GM23248 (cell line): ENCODE measurements around the gene SLC5A11. TPM values are rescaled to one million over a fixed set of nuclear protein-coding genes. Genes with fewer than 3 reads are reported as not detected.

Source experiments
- DNase-seq: peaks from one replicate; pipeline ENCODE4 v3.0.0-alpha.2; 2015
- H2AFZ ChIP-seq: fragments of 200-600 bp; sonication (generic); 2 replicates; pipeline ENCODE4 v1.6.1; 2016; ENCODE audit warnings: antibody characterized with exemption
- H3F3A ChIP-seq: fragments of 200-600 bp; sonication (generic); 2 replicates; pipeline ENCODE4 v1.6.1; 2016; ENCODE audit warnings: mild to moderate bottlenecking, antibody characterized with exemption, mixed run types; ENCODE audit not compliant: insufficient read depth
- H3K27ac ChIP-seq: fragments of 200-600 bp; sonication (generic); 2 replicates; pipeline ENCODE4 v1.5.1; 2016; ENCODE audit warnings: mild to moderate bottlenecking
- H3K27me3 ChIP-seq: fragments of 200-600 bp; sonication (generic); replicated peaks from 2 replicates; pipeline ENCODE4 v1.6.1; 2016; ENCODE audit warnings: mild to moderate bottlenecking; ENCODE audit not compliant: insufficient read depth
- H3K36me3 ChIP-seq: fragments of 200-600 bp; sonication (generic); 2 replicates; pipeline ENCODE4 v1.6.1; 2016; ENCODE audit warnings: low read depth, mild to moderate bottlenecking
- H3K4me1 ChIP-seq: fragments of 200-600 bp; sonication (generic); 2 replicates; pipeline ENCODE4 v1.6.1; 2016; ENCODE audit warnings: mild to moderate bottlenecking; ENCODE audit not compliant: insufficient read depth
- H3K4me2 ChIP-seq: fragments of 200-600 bp; sonication (generic); one replicate; pipeline ENCODE4 v1.6.1; 2016; ENCODE audit warnings: mild to moderate bottlenecking; ENCODE audit not compliant: unreplicated experiment
- H3K4me3 ChIP-seq: fragments of 200-600 bp; sonication (generic); 2 replicates; pipeline ENCODE4 v1.5.1; 2016; ENCODE audit warnings: mild to moderate bottlenecking
- H3K79me2 ChIP-seq: fragments of 200-600 bp; sonication (generic); 2 replicates; pipeline ENCODE4 v1.6.1; 2016; ENCODE audit warnings: mild to moderate bottlenecking; ENCODE audit not compliant: insufficient read depth
- H3K9ac ChIP-seq: fragments of 200-600 bp; sonication (generic); 2 replicates; pipeline ENCODE4 v1.6.1; 2016; ENCODE audit warnings: mild to moderate bottlenecking
- H3K9me2 ChIP-seq: fragments of 200-600 bp; sonication (generic); 2 replicates; pipeline ENCODE4 v1.6.1; 2016; ENCODE audit warnings: mixed run types, mild to moderate bottlenecking, moderate library complexity; ENCODE audit not compliant: insufficient read depth
- H3K9me3 ChIP-seq: fragments of 200-600 bp; sonication (generic); one replicate; pipeline ENCODE4 v1.6.1; 2017; ENCODE audit warnings: low read depth
- H4K20me1 ChIP-seq: fragments of 200-600 bp; sonication (generic); 2 replicates; pipeline ENCODE4 v1.6.0; 2016; ENCODE audit not compliant: insufficient read depth
- EZH2 ChIP-seq: fragments of 200-600 bp; sonication (generic); IDR thresholded peaks from 2 replicates; pipeline ENCODE4 v1.6.1; 2018; ENCODE audit warnings: antibody characterized with exemption, mild to moderate bottlenecking; ENCODE audit not compliant: insufficient read depth, poor library complexity, severe bottlenecking
- EZH2phosphoT487 ChIP-seq: fragments of 200-600 bp; sonication (generic); IDR thresholded peaks from 2 replicates; pipeline ENCODE4 v1.6.1; 2018; ENCODE audit warnings: antibody characterized with exemption, moderate library complexity, mild to moderate bottlenecking, low read depth; ENCODE audit not compliant: insufficient read depth
- WGBS, 2 experiments: methylation state at CpG; one replicate each; pipeline ENCODE4 v1.1.6; 2015 to 2017; ENCODE audit warnings: low lambda C conversion rate in 2 of 2, low coverage in 1 of 2; ENCODE audit errors: missing lambda C conversion rate in 2 of 2; 5-methylcytosine and 5-hydroxymethylcytosine counted together
- in situ Hi-C: fragments of 300-500 bp; cut with MboI; formaldehyde crosslinking; loops from 2 replicates; pipeline ENCODE4 v1.15.0; 2020
- polyA plus RNA-seq: library from polyadenylated mRNA; unstranded; fragments of >200 nt; fragmentation: Nextera tagmentation; extraction: Ambion mirVana; gene quantifications from 2 replicates; pipeline ENCODE4 v1.2.1, GENCODE V29; 2016
- total RNA-seq: library from RNA; depleted of rRNA; stranded (reverse); fragments of >200 nt; shearing (Covaris generic); gene quantifications from 2 replicates; pipeline ENCODE4 v1.2.3, GENCODE V29; 2014; rRNA removed

Gene SLC5A11
- total and polyA plus RNA-seq, 2 experiments from 2014 or later = not detected

GRCh38 chr16:24953721-24954120 is 108.0 kb downstream of the SLC5A11 start:
- H3K79me2 ChIP-seq = no peaks in the 10 kb centered on the region
- no peak overlapping the region for H3K27ac ChIP-seq
- TF ChIP-seq EZH2 (no peak), EZH2phosphoT487 (no peak)
- H3K9me2 ChIP-seq = no peaks in the 10 kb centered on the region
- H3K4me3 ChIP-seq = no peak overlapping the region
- H4K20me1 ChIP-seq = no peaks in the 10 kb centered on the region
- H3K36me3 ChIP-seq = peaks cover 40% of the 10 kb centered on the region
- no peak overlapping the region for H3K4me2 ChIP-seq
- no peak overlapping the region for H2AFZ ChIP-seq
- H3K9me3 ChIP-seq = no peaks in the 10 kb centered on the region
- no peak overlapping the region for H3K9ac ChIP-seq
- no peaks in the 10 kb centered on the region for H3F3A ChIP-seq
- in situ Hi-C loops = no loop called here
- WGBS, 2 experiments = 98% methylated on average over 5 of the region's 5 CpGs
- no peaks in the 10 kb centered on the region for H3K27me3 ChIP-seq
- DNase-seq = no peak
- peaks cover 6% of the 10 kb centered on the region for H3K4me1 ChIP-seq

- TF ChIP-seq EZH2 (no peak), EZH2phosphoT487 (no peak)
- peaks cover 6% of the 10 kb centered on the region for H3K4me1 ChIP-seq
- WGBS, 2 experiments = 98 to 99% methylated on average over 4 of the region's 4 CpGs
- H3F3A ChIP-seq = no peaks in the 10 kb centered on the region
- no peaks in the 10 kb centered on the region for H4K20me1 ChIP-seq
- H3K9ac ChIP-seq = no peak overlapping the region
- no peaks in the 10 kb centered on the region for H3K79me2 ChIP-seq
- no peaks in the 10 kb centered on the region for H3K9me2 ChIP-seq
- no peaks in the 10 kb centered on the region for H3K9me3 ChIP-seq
- H3K27me3 ChIP-seq = no peaks in the 10 kb centered on the region
- in situ Hi-C loops = no loop called here
- H3K36me3 ChIP-seq = peaks cover 40% of the 10 kb centered on the region
- no peak overlapping the region for H3K4me2 ChIP-seq
- no peak for DNase-seq
- no peak overlapping the region for H3K4me3 ChIP-seq
- no peak overlapping the region for H3K27ac ChIP-seq
- H2AFZ ChIP-seq = no peak overlapping the region
Observed at GRCh38 chr16:24954137-24954536, 108.4 kb downstream of the SLC5A11 start.

GRCh38 chr16:24955975-24956731 is 110.4 kb downstream of the SLC5A11 start:
- Histone ChIP-seq H3K4me3 (no peak overlapping the region), H4K20me1 (no peaks in the 10 kb centered on the region), H3K9me3 (no peaks in the 10 kb centered on the region), H3K27me3 (no peaks in the 10 kb centered on the region), H3F3A (no peaks in the 10 kb centered on the region), H3K4me1 (no peaks in the 10 kb centered on the region), H3K9me2 (no peaks in the 10 kb centered on the region), H3K4me2 (no peak overlapping the region), H3K79me2 (no peaks in the 10 kb centered on the region), H3K9ac (no peak overlapping the region), H2AFZ (no peak overlapping the region), H3K27ac (no peak overlapping the region), H3K36me3 (peaks cover 44% of the 10 kb centered on the region)
- in situ Hi-C loops = no loop called here
- 63 to 65% methylated on average over 11 of the region's 11 CpGs for WGBS, 2 experiments
- DNase-seq = no peak
- TF ChIP-seq EZH2phosphoT487 = no peak
- no peak for TF ChIP-seq EZH2

- H2AFZ ChIP-seq = no peak overlapping the region
- no peaks in the 10 kb centered on the region for H3F3A ChIP-seq
- no peaks in the 10 kb centered on the region for H3K9me2 ChIP-seq
- no peaks in the 10 kb centered on the region for H3K9me3 ChIP-seq
- in situ Hi-C loops = no loop called here
- H3K4me1 ChIP-seq = no peaks in the 10 kb centered on the region
- no peak overlapping the region for H3K9ac ChIP-seq
- H3K4me2 ChIP-seq = no peak overlapping the region
- H3K27ac ChIP-seq = no peak overlapping the region
- TF ChIP-seq EZH2 (no peak), EZH2phosphoT487 (no peak)
- no peaks in the 10 kb centered on the region for H4K20me1 ChIP-seq
- no peak overlapping the region for H3K4me3 ChIP-seq
- no peaks in the 10 kb centered on the region for H3K27me3 ChIP-seq
- DNase-seq = no peak
- WGBS, 2 experiments = 78 to 80% methylated on average over 6 of the region's 6 CpGs
- no peaks in the 10 kb centered on the region for H3K79me2 ChIP-seq
- peaks cover 43% of the 10 kb centered on the region for H3K36me3 ChIP-seq
Observed at GRCh38 chr16:24957887-24958286, 112.1 kb downstream of the SLC5A11 start.

Other genes with a start within 250 kb of the SLC5A11 start
- gene TNRC6A, start 116.3 kb upstream of the SLC5A11 start, total RNA-seq = 13.1 and 18.1 TPM in 2 replicates
- gene TNRC6A, start 116.3 kb upstream of the SLC5A11 start, polyA plus RNA-seq = 12.5 and 14.2 TPM in 2 replicates
- gene ARHGAP17, start 169.4 kb downstream of the SLC5A11 start, total RNA-seq = 11.6 and 47.7 TPM in 2 replicates
- 45.8 and 53.3 TPM in 2 replicates for gene ARHGAP17, start 169.4 kb downstream of the SLC5A11 start, polyA plus RNA-seq